ENCODE measurements around the gene RXFP1. TPM values are rescaled to one million over a fixed set of nuclear protein-coding genes. Genes with fewer than 3 reads are reported as not detected.

The RXFP1 gene
- polyA plus RNA-seq, 3 donors, result 0.16 to 0.56 TPM; not detected in 1

GRCh38 chr4:158538176-158538575, 16.5 kb downstream of the RXFP1 start:
- no peak for DNase-seq (ENCODE audit: extremely low read depth in 1 of 11, low read depth in 9 of 11, low spot score in 4 of 11)

- no peak for DNase-seq (ENCODE audit: extremely low read depth in 1 of 11, low read depth in 9 of 11, low spot score in 4 of 11)
Measured at GRCh38 chr4:158538911-158539310, 17.2 kb downstream of the RXFP1 start.

GRCh38 chr4:158540125-158540907, 18.6 kb downstream of the RXFP1 start:
- DNase-seq (ENCODE audit: extremely low read depth in 1 of 11, low read depth in 9 of 11, low spot score in 4 of 11), result no peak

GRCh38 chr4:158541506-158541905, 19.8 kb downstream of the RXFP1 start:
- no peak for DNase-seq (ENCODE audit: extremely low read depth in 1 of 11, low read depth in 9 of 11, low spot score in 4 of 11)

GRCh38 chr4:158543191-158543590, 21.5 kb downstream of the RXFP1 start:
- DNase-seq (ENCODE audit: extremely low read depth in 1 of 11, low read depth in 9 of 11, low spot score in 4 of 11), result no peak

GRCh38 chr4:158544141-158544540, 22.5 kb downstream of the RXFP1 start:
- no peak for DNase-seq (ENCODE audit: extremely low read depth in 1 of 11, low read depth in 9 of 11, low spot score in 4 of 11)

GRCh38 chr4:158553364-158553763, 31.7 kb downstream of the RXFP1 start:
- no peak for DNase-seq (ENCODE audit: extremely low read depth in 1 of 11, low read depth in 9 of 11, low spot score in 4 of 11)

GRCh38 chr4:158560284-158560683, 38.6 kb downstream of the RXFP1 start:
- DNase-seq (ENCODE audit: extremely low read depth in 1 of 11, low read depth in 9 of 11, low spot score in 4 of 11), result no peak

GRCh38 chr4:158566860-158567259, 45.2 kb downstream of the RXFP1 start:
- DNase-seq (ENCODE audit: extremely low read depth in 1 of 11, low read depth in 9 of 11, low spot score in 4 of 11), result no peak

GRCh38 chr4:158571736-158572135, 50.1 kb downstream of the RXFP1 start:
- no peak for DNase-seq (ENCODE audit: extremely low read depth in 1 of 11, low read depth in 9 of 11, low spot score in 4 of 11)

- no peak for DNase-seq (ENCODE audit: extremely low read depth in 1 of 11, low read depth in 9 of 11, low spot score in 4 of 11)
Measured at GRCh38 chr4:158572608-158573007, 50.9 kb downstream of the RXFP1 start.

GRCh38 chr4:158578476-158578875, 56.8 kb downstream of the RXFP1 start:
- DNase-seq (ENCODE audit: extremely low read depth in 1 of 11, low read depth in 9 of 11, low spot score in 4 of 11), result no peak

- no peak for DNase-seq (ENCODE audit: extremely low read depth in 1 of 11, low read depth in 9 of 11, low spot score in 4 of 11)
Measured at GRCh38 chr4:158580064-158580463, 58.4 kb downstream of the RXFP1 start.

GRCh38 chr4:158581161-158581560, 59.5 kb downstream of the RXFP1 start:
- no peak for DNase-seq (ENCODE audit: extremely low read depth in 1 of 11, low read depth in 9 of 11, low spot score in 4 of 11)

GRCh38 chr4:158586881-158587280, 65.2 kb downstream of the RXFP1 start:
- no peak for DNase-seq (ENCODE audit: extremely low read depth in 1 of 11, low read depth in 9 of 11, low spot score in 4 of 11)

GRCh38 chr4:158588285-158588684, 66.6 kb downstream of the RXFP1 start:
- DNase-seq (ENCODE audit: extremely low read depth in 1 of 11, low read depth in 9 of 11, low spot score in 4 of 11), result no peak

- DNase-seq (ENCODE audit: extremely low read depth in 1 of 11, low read depth in 9 of 11, low spot score in 4 of 11), result no peak
Measured at GRCh38 chr4:158588777-158589176, 67.1 kb downstream of the RXFP1 start.

GRCh38 chr4:158590306-158590705, 68.6 kb downstream of the RXFP1 start:
- DNase-seq (ENCODE audit: extremely low read depth in 1 of 11, low read depth in 9 of 11, low spot score in 4 of 11), result peak in 1 of 11 donors; percentile 28

GRCh38 chr4:158590824-158591223, 69.1 kb downstream of the RXFP1 start:
- no peak for DNase-seq (ENCODE audit: extremely low read depth in 1 of 11, low read depth in 9 of 11, low spot score in 4 of 11)

- peak in 1 of 11 donors; percentile 20 for DNase-seq (ENCODE audit: extremely low read depth in 1 of 11, low read depth in 9 of 11, low spot score in 4 of 11)
Measured at GRCh38 chr4:158597879-158598596, 76.4 kb downstream of the RXFP1 start.

GRCh38 chr4:158599150-158599549, 77.5 kb downstream of the RXFP1 start:
- DNase-seq (ENCODE audit: extremely low read depth in 1 of 11, low read depth in 9 of 11, low spot score in 4 of 11), result no peak

Measured in renal cortex interstitium (tissue), 11 donors.